ENCODE measurements around the gene NCF2. TPM values are rescaled to one million over a fixed set of nuclear protein-coding genes. Genes with fewer than 3 reads are reported as not detected.

NCF2 gene
- total and polyA plus RNA-seq, 2 donors (not counting 3 experiments of a cell fraction or from before 2014, with no cell fraction given), result 0.03 TPM; not detected in 1

DNA sequence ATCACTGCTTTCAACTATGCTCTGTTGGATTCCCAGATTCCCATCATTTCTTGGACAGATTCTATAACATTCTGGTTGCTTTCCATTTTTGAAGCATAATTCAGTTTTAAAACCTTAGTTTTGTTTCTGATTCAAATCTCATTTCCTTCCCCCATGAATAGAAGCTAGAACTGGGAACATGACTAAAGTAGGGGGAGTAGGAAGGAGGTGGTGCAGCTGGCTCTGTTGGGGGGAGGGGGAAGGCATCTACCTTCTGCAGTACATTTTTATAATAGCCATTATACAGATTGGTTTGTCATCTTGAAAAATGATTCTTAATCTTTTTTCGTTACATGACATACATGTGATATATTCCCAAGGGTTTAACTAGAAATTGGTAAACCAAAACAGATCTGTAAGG, 69.9 kb downstream of the NCF2 start:
- dilution Hi-C loops (cut with MboI; ENCODE audit: extremely low pct_ligation_motif_present, low sequenced_read_pairs), result no loop called here
- H4K20me1 ChIP-seq (replicated peaks; ENCODE audit: control insufficient read depth, extremely low read depth, insufficient read depth, low read length), result no peaks in the 10 kb centered on the region
- TF ChIP-seq GATA2 (IDR thresholded peaks at IDR 0.05; ENCODE audit: insufficient read depth, insufficient read length, low read depth, low read length) (peak; percentile 63), JUN (IDR thresholded peaks at IDR 0.05; ENCODE audit: borderline replicate concordance, insufficient read depth, insufficient read length, low read depth) (no peak)
- H3K4me2 ChIP-seq (ENCODE audit: insufficient read depth, low read length), result peak overlapping the region; percentile 70
- FAIRE-seq, result peak; percentile 31
- DNase-seq (ENCODE audit: low read depth, low spot score), result peak; percentile 46
- CTCF ChIA-PET, result no interaction called here
- H3K9me1 ChIP-seq (replicated peaks; ENCODE audit: control insufficient read depth, extremely low read depth, insufficient read depth, low read length), result no peaks in the 10 kb centered on the region
- no peak overlapping the region for H3K4me3 ChIP-seq (replicated peaks in 1 of 3; ENCODE audit: insufficient read depth in 1 of 3, low read depth in 1 of 3, low read length in 3 of 3)
- H3K4me1 ChIP-seq (ENCODE audit: control insufficient read depth, extremely low read depth, insufficient read depth, low read length), result peaks cover 25% of the 10 kb centered on the region
- H3K27ac ChIP-seq (ENCODE audit: insufficient read depth, low read depth, low read length), result no peak overlapping the region
- POLR2A ChIA-PET, result no interaction called here
- H3K27me3 ChIP-seq (ENCODE audit: control insufficient read depth in 2 of 2, insufficient read depth in 2 of 2, low read length in 2 of 2), result no peaks in the 10 kb centered on the region
- no peaks in the 10 kb centered on the region for H3K9me3 ChIP-seq (replicated peaks; ENCODE audit: control insufficient read depth, insufficient read depth, low read length)
- peaks cover 0 to 5% of the 10 kb centered on the region in 2 experiments for H3K36me3 ChIP-seq (ENCODE audit: control insufficient read depth in 2 of 2, extremely low read depth in 1 of 2, insufficient read depth in 2 of 2, low read length in 2 of 2)
- no peak overlapping the region for H2AFZ ChIP-seq (ENCODE audit: low read depth, low read length)
- H3K9ac ChIP-seq (replicated peaks; ENCODE audit: extremely low read depth, insufficient read depth, low read length), result no peak overlapping the region
- H3K79me2 ChIP-seq (ENCODE audit: control insufficient read depth, insufficient read depth, low read length), result peaks cover 2% of the 10 kb centered on the region
- BruUV-seq (replicated peaks), result no TSS peak
- intact Hi-C loops (cut with micrococcal nuclease), result no loop called here

DNA sequence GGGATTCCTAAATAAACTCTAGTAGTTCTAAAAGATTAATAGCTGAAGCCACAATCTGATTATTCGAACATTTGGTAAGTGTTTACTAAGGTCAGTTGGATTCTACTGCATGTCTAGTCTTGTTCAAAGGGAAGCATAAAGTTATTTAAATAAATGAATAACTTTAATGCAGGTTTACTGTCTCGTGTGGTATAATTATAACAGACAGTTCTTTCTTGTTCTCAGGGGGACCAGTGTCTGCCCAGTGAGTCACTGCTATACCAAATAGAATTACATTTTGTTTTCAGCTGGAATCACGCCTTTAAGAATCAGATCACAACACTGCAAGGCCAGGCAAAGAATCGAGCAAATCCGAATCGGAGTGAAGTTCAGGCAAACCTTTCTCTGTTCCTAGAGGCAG, 72.9 kb downstream of the NCF2 start:
- no TSS peak for BruUV-seq (replicated peaks)
- peaks cover 2% of the 10 kb centered on the region for H4K20me1 ChIP-seq (replicated peaks; ENCODE audit: control insufficient read depth, extremely low read depth, insufficient read depth, low read length)
- no peaks in the 10 kb centered on the region for H3K27me3 ChIP-seq (ENCODE audit: control insufficient read depth in 2 of 2, insufficient read depth in 2 of 2, low read length in 2 of 2)
- H3K4me2 ChIP-seq (ENCODE audit: insufficient read depth, low read length), result no peak overlapping the region
- H3K4me1 ChIP-seq (ENCODE audit: control insufficient read depth, extremely low read depth, insufficient read depth, low read length), result peaks cover 39% of the 10 kb centered on the region
- no peak overlapping the region for H3K4me3 ChIP-seq (replicated peaks in 1 of 3; ENCODE audit: insufficient read depth in 1 of 3, low read depth in 1 of 3, low read length in 3 of 3)
- TF ChIP-seq JUN (IDR thresholded peaks at IDR 0.05; ENCODE audit: borderline replicate concordance, insufficient read depth, insufficient read length, low read depth) (no peak), MYC (IDR thresholded peaks at IDR 0.05; ENCODE audit: low read depth, low read length) (no peak), EZH2 (IDR thresholded peaks at IDR 0.05; ENCODE audit: borderline replicate concordance, low read depth, low read length, severe bottlenecking) (no peak), FOS (IDR thresholded peaks at IDR 0.05; ENCODE audit: borderline replicate concordance, insufficient read depth, low read length) (no peak), POLR2A (IDR thresholded peaks at IDR 0.05; ENCODE audit: low read depth, low read length) (no peak), GATA2 (IDR thresholded peaks at IDR 0.05; ENCODE audit: insufficient read depth, insufficient read length, low read depth, low read length) (no peak), POLR2AphosphoS5 (IDR thresholded peaks at IDR 0.05; ENCODE audit: insufficient read depth, low read depth, low read length) (no peak)
- TF ChIP-seq, protein P1, sequence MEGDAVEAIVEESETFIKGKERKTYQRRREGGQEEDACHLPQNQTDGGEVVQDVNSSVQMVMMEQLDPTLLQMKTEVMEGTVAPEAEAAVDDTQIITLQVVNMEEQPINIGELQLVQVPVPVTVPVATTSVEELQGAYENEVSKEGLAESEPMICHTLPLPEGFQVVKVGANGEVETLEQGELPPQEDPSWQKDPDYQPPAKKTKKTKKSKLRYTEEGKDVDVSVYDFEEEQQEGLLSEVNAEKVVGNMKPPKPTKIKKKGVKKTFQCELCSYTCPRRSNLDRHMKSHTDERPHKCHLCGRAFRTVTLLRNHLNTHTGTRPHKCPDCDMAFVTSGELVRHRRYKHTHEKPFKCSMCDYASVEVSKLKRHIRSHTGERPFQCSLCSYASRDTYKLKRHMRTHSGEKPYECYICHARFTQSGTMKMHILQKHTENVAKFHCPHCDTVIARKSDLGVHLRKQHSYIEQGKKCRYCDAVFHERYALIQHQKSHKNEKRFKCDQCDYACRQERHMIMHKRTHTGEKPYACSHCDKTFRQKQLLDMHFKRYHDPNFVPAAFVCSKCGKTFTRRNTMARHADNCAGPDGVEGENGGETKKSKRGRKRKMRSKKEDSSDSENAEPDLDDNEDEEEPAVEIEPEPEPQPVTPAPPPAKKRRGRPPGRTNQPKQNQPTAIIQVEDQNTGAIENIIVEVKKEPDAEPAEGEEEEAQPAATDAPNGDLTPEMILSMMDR (IDR thresholded peaks at IDR 0.05; ENCODE audit: extremely low read depth in 1 of 2, insufficient read depth in 1 of 2, low read depth in 1 of 2, low read length in 2 of 2), result no peak
- TF ChIP-seq, protein P2, sequence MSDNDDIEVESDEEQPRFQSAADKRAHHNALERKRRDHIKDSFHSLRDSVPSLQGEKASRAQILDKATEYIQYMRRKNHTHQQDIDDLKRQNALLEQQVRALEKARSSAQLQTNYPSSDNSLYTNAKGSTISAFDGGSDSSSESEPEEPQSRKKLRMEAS (IDR thresholded peaks at IDR 0.05; ENCODE audit: insufficient read depth, insufficient read length), result no peak
- intact Hi-C loops (cut with micrococcal nuclease) (no loop called here), dilution Hi-C loops (cut with MboI; ENCODE audit: extremely low pct_ligation_motif_present, low sequenced_read_pairs) (no loop called here)
- H2AFZ ChIP-seq (ENCODE audit: low read depth, low read length), result no peak overlapping the region
- FAIRE-seq, result no peak
- POLR2A ChIA-PET, result no interaction called here
- no peak overlapping the region for H3K27ac ChIP-seq (ENCODE audit: insufficient read depth, low read depth, low read length)
- no peaks in the 10 kb centered on the region for H3K9me1 ChIP-seq (replicated peaks; ENCODE audit: control insufficient read depth, extremely low read depth, insufficient read depth, low read length)
- CTCF ChIA-PET, result no interaction called here
- DNase-seq (ENCODE audit: low read depth, low spot score), result no peak
- H3K9ac ChIP-seq (replicated peaks; ENCODE audit: extremely low read depth, insufficient read depth, low read length), result no peak overlapping the region
- no peaks in the 10 kb centered on the region for H3K9me3 ChIP-seq (replicated peaks; ENCODE audit: control insufficient read depth, insufficient read depth, low read length)
- H3K36me3 ChIP-seq (ENCODE audit: control insufficient read depth in 2 of 2, extremely low read depth in 1 of 2, insufficient read depth in 2 of 2, low read length in 2 of 2), result peaks cover 0 to 5% of the 10 kb centered on the region in 2 experiments
- H3K79me2 ChIP-seq (ENCODE audit: control insufficient read depth, insufficient read depth, low read length), result peaks cover 5% of the 10 kb centered on the region

Data from endothelial cell of umbilical vein (primary cell).